ENCODE data around the gene PIK3R5.

GRCh38 chr17:8887301-8887700, 78.2 kb downstream of the PIK3R5 start:
- TF ChIP-seq POLR2A (IDR thresholded peaks at IDR 0.05): no peak
- TF ChIP-seq CTCF (IDR thresholded peaks at IDR 0.05): no peak
